GM15510 (cell line): Measurements from ENCODE around the gene DUSP7.

Experiments
- POLR2A ChIP-seq: IDR thresholded peaks from 3 replicates; pipeline ENCODE4 v1.6.1; 2011; ENCODE audit warnings: borderline replicate concordance; ENCODE audit not compliant: insufficient read length; ENCODE audit errors: extremely low read depth

DUSP7 gene

GRCh38 chr3:52032702-52033408, 23.5 kb downstream of the DUSP7 start:
- TF ChIP-seq POLR2A: no peak

- TF ChIP-seq POLR2A: no peak
Measured at GRCh38 chr3:52031896-52032295, 24.5 kb downstream of the DUSP7 start.

GRCh38 chr3:52030714-52031310, 25.6 kb downstream of the DUSP7 start:
- no peak for TF ChIP-seq POLR2A

GRCh38 chr3:52029535-52029934, 26.8 kb downstream of the DUSP7 start:
- TF ChIP-seq POLR2A: no peak

- TF ChIP-seq POLR2A: no peak
Measured at GRCh38 chr3:52029053-52029452, 27.3 kb downstream of the DUSP7 start.

GRCh38 chr3:52028572-52028971, 27.8 kb downstream of the DUSP7 start:
- no peak for TF ChIP-seq POLR2A

GRCh38 chr3:52026041-52026440, 30.3 kb downstream of the DUSP7 start:
- no peak for TF ChIP-seq POLR2A

GRCh38 chr3:52025453-52025852, 30.9 kb downstream of the DUSP7 start:
- no peak for TF ChIP-seq POLR2A

GRCh38 chr3:52024765-52025452, 31.5 kb downstream of the DUSP7 start:
- TF ChIP-seq POLR2A: no peak

- TF ChIP-seq POLR2A: no peak
Measured at GRCh38 chr3:52023860-52024764, 32.3 kb downstream of the DUSP7 start.

GRCh38 chr3:52023101-52023770, 33.1 kb downstream of the DUSP7 start:
- TF ChIP-seq POLR2A: no peak

- TF ChIP-seq POLR2A: no peak
Measured at GRCh38 chr3:52022323-52023100, 33.9 kb downstream of the DUSP7 start.

- no peak for TF ChIP-seq POLR2A
Measured at GRCh38 chr3:52021489-52022268, 34.7 kb downstream of the DUSP7 start.

- TF ChIP-seq POLR2A: no peak
Measured at GRCh38 chr3:52020796-52021195, 35.6 kb downstream of the DUSP7 start.
